ENCODE data around the gene AZGP1. TPM values are rescaled to one million over a fixed set of nuclear protein-coding genes. Genes with fewer than 3 reads are reported as not detected.

AZGP1 gene
- total and polyA plus RNA-seq, 2 of the 13 experiments (the other 11 are each of a cell fraction or from before 2014, with no cell fraction given) = 93.8 to 229 TPM

DNA sequence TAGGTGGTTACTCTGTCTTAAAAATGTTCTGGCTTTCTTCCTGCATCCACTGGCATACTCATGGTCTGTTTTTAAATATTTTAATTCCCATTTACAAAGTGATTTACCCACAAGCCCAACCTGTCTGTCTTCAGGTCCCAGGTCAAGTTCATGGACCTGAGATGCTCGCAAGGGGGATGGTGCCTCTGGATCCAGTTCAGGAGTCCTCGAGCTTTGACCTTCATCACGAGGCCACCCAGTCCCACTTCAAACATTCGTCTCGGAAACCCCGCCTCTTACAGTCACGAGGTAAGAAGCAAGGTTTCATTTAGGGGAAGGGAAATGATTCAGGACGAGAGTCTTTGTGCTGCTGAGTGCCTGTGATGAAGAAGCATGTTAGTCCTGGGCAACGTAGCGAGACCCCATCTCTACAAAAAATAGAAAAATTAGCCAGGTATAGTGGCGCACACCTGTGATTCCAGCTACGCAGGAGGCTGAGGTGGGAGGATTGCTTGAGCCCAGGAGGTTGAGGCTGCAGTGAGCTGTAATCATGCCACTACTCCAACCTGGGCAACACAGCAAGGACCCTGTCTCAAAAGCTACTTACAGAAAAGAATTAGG lies 48.3 kb upstream of the AZGP1 start (continued):
- TF ChIP-seq, protein P1, sequence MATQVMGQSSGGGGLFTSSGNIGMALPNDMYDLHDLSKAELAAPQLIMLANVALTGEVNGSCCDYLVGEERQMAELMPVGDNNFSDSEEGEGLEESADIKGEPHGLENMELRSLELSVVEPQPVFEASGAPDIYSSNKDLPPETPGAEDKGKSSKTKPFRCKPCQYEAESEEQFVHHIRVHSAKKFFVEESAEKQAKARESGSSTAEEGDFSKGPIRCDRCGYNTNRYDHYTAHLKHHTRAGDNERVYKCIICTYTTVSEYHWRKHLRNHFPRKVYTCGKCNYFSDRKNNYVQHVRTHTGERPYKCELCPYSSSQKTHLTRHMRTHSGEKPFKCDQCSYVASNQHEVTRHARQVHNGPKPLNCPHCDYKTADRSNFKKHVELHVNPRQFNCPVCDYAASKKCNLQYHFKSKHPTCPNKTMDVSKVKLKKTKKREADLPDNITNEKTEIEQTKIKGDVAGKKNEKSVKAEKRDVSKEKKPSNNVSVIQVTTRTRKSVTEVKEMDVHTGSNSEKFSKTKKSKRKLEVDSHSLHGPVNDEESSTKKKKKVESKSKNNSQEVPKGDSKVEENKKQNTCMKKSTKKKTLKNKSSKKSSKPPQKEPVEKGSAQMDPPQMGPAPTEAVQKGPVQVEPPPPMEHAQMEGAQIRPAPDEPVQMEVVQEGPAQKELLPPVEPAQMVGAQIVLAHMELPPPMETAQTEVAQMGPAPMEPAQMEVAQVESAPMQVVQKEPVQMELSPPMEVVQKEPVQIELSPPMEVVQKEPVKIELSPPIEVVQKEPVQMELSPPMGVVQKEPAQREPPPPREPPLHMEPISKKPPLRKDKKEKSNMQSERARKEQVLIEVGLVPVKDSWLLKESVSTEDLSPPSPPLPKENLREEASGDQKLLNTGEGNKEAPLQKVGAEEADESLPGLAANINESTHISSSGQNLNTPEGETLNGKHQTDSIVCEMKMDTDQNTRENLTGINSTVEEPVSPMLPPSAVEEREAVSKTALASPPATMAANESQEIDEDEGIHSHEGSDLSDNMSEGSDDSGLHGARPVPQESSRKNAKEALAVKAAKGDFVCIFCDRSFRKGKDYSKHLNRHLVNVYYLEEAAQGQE (IDR thresholded peaks at IDR 0.05; ENCODE audit: borderline replicate concordance in 1 of 2, low read depth in 1 of 2, low read length in 2 of 2) = peak in 1 of 2 experiments; percentile 63; a peak in 1 of 4 replicates
- peak; percentile 80 for TF ChIP-seq HDAC1 (CRISPR knock-in tag; IDR thresholded peaks at IDR 0.05)
- no peak for TF ChIP-seq ZBTB8A (CRISPR knock-in tag; IDR thresholded peaks at IDR 0.05; ENCODE audit: borderline replicate concordance, low read depth)
- peak; percentile 57 for TF ChIP-seq HMG20A (CRISPR knock-in tag; IDR thresholded peaks at IDR 0.05; ENCODE audit: borderline replicate concordance)
- TF ChIP-seq, protein P2, sequence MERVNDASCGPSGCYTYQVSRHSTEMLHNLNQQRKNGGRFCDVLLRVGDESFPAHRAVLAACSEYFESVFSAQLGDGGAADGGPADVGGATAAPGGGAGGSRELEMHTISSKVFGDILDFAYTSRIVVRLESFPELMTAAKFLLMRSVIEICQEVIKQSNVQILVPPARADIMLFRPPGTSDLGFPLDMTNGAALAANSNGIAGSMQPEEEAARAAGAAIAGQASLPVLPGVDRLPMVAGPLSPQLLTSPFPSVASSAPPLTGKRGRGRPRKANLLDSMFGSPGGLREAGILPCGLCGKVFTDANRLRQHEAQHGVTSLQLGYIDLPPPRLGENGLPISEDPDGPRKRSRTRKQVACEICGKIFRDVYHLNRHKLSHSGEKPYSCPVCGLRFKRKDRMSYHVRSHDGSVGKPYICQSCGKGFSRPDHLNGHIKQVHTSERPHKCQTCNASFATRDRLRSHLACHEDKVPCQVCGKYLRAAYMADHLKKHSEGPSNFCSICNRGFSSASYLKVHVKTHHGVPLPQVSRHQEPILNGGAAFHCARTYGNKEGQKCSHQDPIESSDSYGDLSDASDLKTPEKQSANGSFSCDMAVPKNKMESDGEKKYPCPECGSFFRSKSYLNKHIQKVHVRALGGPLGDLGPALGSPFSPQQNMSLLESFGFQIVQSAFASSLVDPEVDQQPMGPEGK (CRISPR knock-in tag; IDR thresholded peaks at IDR 0.05) = peak; percentile 46; the same call in 1 of the 2 replicates
- 0 out of 2 replicates have a peak, but pooled peaks have one; percentile 19 for TF ChIP-seq AKAP8 (CRISPR knock-in tag; IDR thresholded peaks at IDR 0.05)
- TF ChIP-seq DR1 (CRISPR knock-in tag; IDR thresholded peaks at IDR 0.05) = no peak
- TF ChIP-seq, protein P3, sequence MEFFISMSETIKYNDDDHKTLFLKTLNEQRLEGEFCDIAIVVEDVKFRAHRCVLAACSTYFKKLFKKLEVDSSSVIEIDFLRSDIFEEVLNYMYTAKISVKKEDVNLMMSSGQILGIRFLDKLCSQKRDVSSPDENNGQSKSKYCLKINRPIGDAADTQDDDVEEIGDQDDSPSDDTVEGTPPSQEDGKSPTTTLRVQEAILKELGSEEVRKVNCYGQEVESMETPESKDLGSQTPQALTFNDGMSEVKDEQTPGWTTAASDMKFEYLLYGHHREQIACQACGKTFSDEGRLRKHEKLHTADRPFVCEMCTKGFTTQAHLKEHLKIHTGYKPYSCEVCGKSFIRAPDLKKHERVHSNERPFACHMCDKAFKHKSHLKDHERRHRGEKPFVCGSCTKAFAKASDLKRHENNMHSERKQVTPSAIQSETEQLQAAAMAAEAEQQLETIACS (CRISPR knock-in tag; IDR thresholded peaks at IDR 0.05) = no peak
- no peak for TF ChIP-seq ZBTB1 (CRISPR knock-in tag; IDR thresholded peaks at IDR 0.05; ENCODE audit: borderline replicate concordance)
- TF ChIP-seq ZNF343 (CRISPR knock-in tag; IDR thresholded peaks at IDR 0.05) = no peak
- 0 out of 2 replicates have a peak, but pooled peaks have one; percentile 28 for TF ChIP-seq PAF1 (CRISPR knock-in tag; IDR thresholded peaks at IDR 0.05)
- TF ChIP-seq ZNF501 (CRISPR knock-in tag; IDR thresholded peaks at IDR 0.05) = peak; percentile 78; the same call in 1 of the 2 replicates
- no peak for TF ChIP-seq NFKB2 (CRISPR knock-in tag; IDR thresholded peaks at IDR 0.05; ENCODE audit: borderline replicate concordance)
- 0 out of 2 replicates have a peak, but pooled peaks have one; percentile 37 for TF ChIP-seq TMF1 (CRISPR knock-in tag; IDR thresholded peaks at IDR 0.05; ENCODE audit: low read depth)
- no peak for TF ChIP-seq MXD4 (CRISPR knock-in tag; IDR thresholded peaks at IDR 0.05)
- TF ChIP-seq MAFK (conservative IDR thresholded peaks at IDR 0.05 in 1 of 2, IDR thresholded peaks at IDR 0.05 in 1 of 2; ENCODE audit: low read length in 2 of 2) = no peak
- no peak for TF ChIP-seq ZNF232 (CRISPR knock-in tag; IDR thresholded peaks at IDR 0.05; ENCODE audit: borderline replicate concordance)
- TF ChIP-seq, protein P4, sequence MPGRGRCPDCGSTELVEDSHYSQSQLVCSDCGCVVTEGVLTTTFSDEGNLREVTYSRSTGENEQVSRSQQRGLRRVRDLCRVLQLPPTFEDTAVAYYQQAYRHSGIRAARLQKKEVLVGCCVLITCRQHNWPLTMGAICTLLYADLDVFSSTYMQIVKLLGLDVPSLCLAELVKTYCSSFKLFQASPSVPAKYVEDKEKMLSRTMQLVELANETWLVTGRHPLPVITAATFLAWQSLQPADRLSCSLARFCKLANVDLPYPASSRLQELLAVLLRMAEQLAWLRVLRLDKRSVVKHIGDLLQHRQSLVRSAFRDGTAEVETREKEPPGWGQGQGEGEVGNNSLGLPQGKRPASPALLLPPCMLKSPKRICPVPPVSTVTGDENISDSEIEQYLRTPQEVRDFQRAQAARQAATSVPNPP (CRISPR knock-in tag; IDR thresholded peaks at IDR 0.05) = peak; percentile 68; the same call in 1 of the 2 replicates
- no peak for TF ChIP-seq GZF1 (CRISPR knock-in tag; IDR thresholded peaks at IDR 0.05)
- TF ChIP-seq, protein P5, sequence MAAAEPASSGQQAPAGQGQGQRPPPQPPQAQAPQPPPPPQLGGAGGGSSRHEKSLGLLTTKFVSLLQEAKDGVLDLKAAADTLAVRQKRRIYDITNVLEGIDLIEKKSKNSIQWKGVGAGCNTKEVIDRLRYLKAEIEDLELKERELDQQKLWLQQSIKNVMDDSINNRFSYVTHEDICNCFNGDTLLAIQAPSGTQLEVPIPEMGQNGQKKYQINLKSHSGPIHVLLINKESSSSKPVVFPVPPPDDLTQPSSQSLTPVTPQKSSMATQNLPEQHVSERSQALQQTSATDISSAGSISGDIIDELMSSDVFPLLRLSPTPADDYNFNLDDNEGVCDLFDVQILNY (CRISPR knock-in tag; conservative IDR thresholded peaks at IDR 0.05) = no peak

Data from HepG2 (cell line).